H7 (cell line): ENCODE measurements around the gene PTF1A. TPM values are rescaled to one million over a fixed set of nuclear protein-coding genes. Genes with fewer than 3 reads are reported as not detected.

ENCODE experiments used
- DNase-seq: peaks from one replicate; pipeline ENCODE4 v3.0.0; 2012
- H3K27me3 ChIP-seq: 2 replicates; pipeline ENCODE4 v1.6.0; 2011; ENCODE audit warnings: mild to moderate bottlenecking, low read length; ENCODE audit not compliant: control insufficient read depth, insufficient read depth
- H3K36me3 ChIP-seq: replicated peaks from 2 replicates; pipeline ENCODE4 v1.5.1; 2011; ENCODE audit warnings: low read length; ENCODE audit not compliant: control insufficient read depth, insufficient read depth
- H3K4me3 ChIP-seq: 2 replicates; pipeline ENCODE4 v1.5.1; 2011; ENCODE audit warnings: low read depth, mild to moderate bottlenecking, control low read depth, low read length, moderate library complexity; ENCODE audit not compliant: insufficient read depth
- total RNA-seq: library from RNA; depleted of rRNA; stranded (reverse); fragments of >200 nt; shearing (Covaris generic); gene quantifications from 2 replicates; pipeline ENCODE4 v1.2.3, GENCODE V29; 2014; rRNA removed

Gene PTF1A
- total RNA-seq, result 0.38 and 0.48 TPM in 2 replicates

- DNase-seq, result peak; percentile 83
- Histone ChIP-seq H3K36me3 (no peaks in the 10 kb centered on the region), H3K27me3 (peaks cover 97% of the 10 kb centered on the region), H3K4me3 (peak within 1 kb of the TSS; percentile 38)
Measured at GRCh38 chr10:23191764-23192711, at the start of gene PTF1A. Gene PTF1A (plus strand): TSS chr10:23192312. CDS start chr10:23192531, 219 bp downstream.

- H3K36me3 ChIP-seq, result no peaks in the 10 kb centered on the region
- H3K27me3 ChIP-seq, result no peaks in the 10 kb centered on the region
- no peak for DNase-seq
- no peak overlapping the region for H3K4me3 ChIP-seq
Measured at GRCh38 chr10:23146258-23146657, 45.9 kb upstream of the PTF1A start.

GRCh38 chr10:23147035-23147434 is 45.1 kb upstream of the PTF1A start:
- Histone ChIP-seq H3K4me3 (no peak overlapping the region), H3K27me3 (no peaks in the 10 kb centered on the region), H3K36me3 (no peaks in the 10 kb centered on the region)
- no peak for DNase-seq

- Histone ChIP-seq H3K36me3 (no peaks in the 10 kb centered on the region), H3K4me3 (no peak overlapping the region), H3K27me3 (no peaks in the 10 kb centered on the region)
- no peak for DNase-seq
Measured at GRCh38 chr10:23148214-23148613, 43.9 kb upstream of the PTF1A start.

GRCh38 chr10:23150091-23150490 is 42.0 kb upstream of the PTF1A start:
- DNase-seq, result no peak
- H3K36me3 ChIP-seq, result no peaks in the 10 kb centered on the region
- H3K27me3 ChIP-seq, result no peaks in the 10 kb centered on the region
- H3K4me3 ChIP-seq, result no peak overlapping the region

- no peak overlapping the region for H3K4me3 ChIP-seq
- no peaks in the 10 kb centered on the region for H3K27me3 ChIP-seq
- no peak for DNase-seq
- H3K36me3 ChIP-seq, result no peaks in the 10 kb centered on the region
Measured at GRCh38 chr10:23150610-23151009, 41.5 kb upstream of the PTF1A start.

- Histone ChIP-seq H3K4me3 (no peak overlapping the region), H3K27me3 (no peaks in the 10 kb centered on the region), H3K36me3 (no peaks in the 10 kb centered on the region)
- DNase-seq, result no peak
Measured at GRCh38 chr10:23151071-23151470, 41.0 kb upstream of the PTF1A start.

GRCh38 chr10:23155169-23155568 is 36.9 kb upstream of the PTF1A start:
- H3K4me3 ChIP-seq, result no peak overlapping the region
- no peak for DNase-seq
- H3K36me3 ChIP-seq, result no peaks in the 10 kb centered on the region

GRCh38 chr10:23156447-23157150 is 35.5 kb upstream of the PTF1A start:
- Histone ChIP-seq H3K27me3 (peaks cover 9% of the 10 kb centered on the region), H3K36me3 (no peaks in the 10 kb centered on the region), H3K4me3 (no peak overlapping the region)
- no peak for DNase-seq

More at GRCh38 chr10:23155169-23155568, 36.9 kb upstream of the PTF1A start:
- no peaks in the 10 kb centered on the region for H3K27me3 ChIP-seq

- Histone ChIP-seq H3K27me3 (peaks cover 9% of the 10 kb centered on the region), H3K36me3 (no peaks in the 10 kb centered on the region), H3K4me3 (no peak overlapping the region)
- no peak for DNase-seq
Measured at GRCh38 chr10:23157239-23157681, 34.9 kb upstream of the PTF1A start.

- DNase-seq, result peak; percentile 61
- H3K27me3 ChIP-seq, result peaks cover 9% of the 10 kb centered on the region
- H3K4me3 ChIP-seq, result no peak overlapping the region
- H3K36me3 ChIP-seq, result no peaks in the 10 kb centered on the region
Measured at GRCh38 chr10:23157691-23158369, 34.3 kb upstream of the PTF1A start.

GRCh38 chr10:23158370-23158769 is 33.7 kb upstream of the PTF1A start:
- Histone ChIP-seq H3K36me3 (no peaks in the 10 kb centered on the region), H3K27me3 (peaks cover 9% of the 10 kb centered on the region), H3K4me3 (no peak overlapping the region)
- DNase-seq, result peak; percentile 86

- H3K27me3 ChIP-seq, result peaks cover 80% of the 10 kb centered on the region
Measured at GRCh38 chr10:23171232-23171876, 20.8 kb upstream of the PTF1A start.

More at GRCh38 chr10:23171232-23171876, 20.8 kb upstream of the PTF1A start:
- H3K4me3 ChIP-seq, result no peak overlapping the region
- H3K36me3 ChIP-seq, result no peaks in the 10 kb centered on the region
- DNase-seq, result peak; percentile 81
